GM19035 (cell line): ENCODE results near the gene MOSPD3.

Source experiments
- ATAC-seq: cut with Tn5 transposase; IDR thresholded peaks from one replicate; pipeline ENCODE4 v1.9.1; 2021; ENCODE audit not compliant: unreplicated experiment

The MOSPD3 gene

DNA sequence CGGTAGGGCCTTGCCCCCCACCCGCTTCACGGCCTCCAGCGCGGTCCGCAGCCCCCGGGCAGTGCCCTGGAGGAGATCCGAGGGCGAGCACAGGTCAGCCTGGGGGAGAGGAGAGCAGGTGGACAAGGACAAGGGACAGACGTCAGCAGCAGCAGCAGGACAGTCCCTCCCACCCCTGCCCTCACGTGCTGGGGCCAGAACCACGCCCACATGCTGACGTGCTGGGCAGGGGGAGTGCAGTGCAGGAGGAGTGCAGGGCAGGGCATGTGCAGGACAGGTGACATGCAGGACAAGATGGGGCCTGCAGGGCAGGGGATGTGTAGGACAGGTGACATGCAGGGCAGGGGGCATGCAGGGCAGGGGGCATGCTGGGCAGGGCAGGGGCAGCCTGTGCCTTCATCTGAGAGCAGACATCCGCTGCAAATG, 37.1 kb upstream of the MOSPD3 start:
- ATAC-seq, result no peak

GRCh38 chr7:100575746-100576383, 36.5 kb upstream of the MOSPD3 start:
- no peak for ATAC-seq

DNA sequence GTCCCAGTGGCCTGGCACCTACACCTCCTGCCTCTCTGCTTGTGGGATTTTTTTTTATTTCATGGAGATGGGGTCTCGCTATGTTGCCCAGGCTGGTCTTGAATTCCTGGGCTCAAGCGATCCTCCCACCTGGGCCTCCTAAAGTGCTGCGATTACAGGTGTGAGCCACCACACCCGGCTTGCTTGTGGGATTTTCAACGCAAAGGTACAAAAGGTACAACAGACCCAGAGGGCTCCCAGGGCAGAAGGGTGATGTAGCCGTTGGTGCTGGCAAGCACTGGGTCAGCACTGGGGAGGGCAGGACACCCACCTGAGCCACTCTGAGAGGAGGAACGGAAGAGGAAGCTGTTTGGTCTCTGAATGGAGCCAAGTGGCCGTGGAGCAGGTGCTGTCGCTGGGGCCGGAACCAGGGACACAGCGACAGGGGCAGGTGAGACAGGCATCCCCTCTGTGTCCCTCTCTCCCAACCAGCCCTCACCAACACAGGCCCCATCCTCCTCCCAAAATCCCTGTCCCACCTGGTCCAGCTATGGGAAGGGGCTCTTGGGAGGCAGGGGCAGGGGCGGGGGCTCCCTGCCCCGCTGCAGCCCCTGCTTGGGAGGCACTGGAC, 35.9 kb upstream of the MOSPD3 start:
- ATAC-seq, result no peak

DNA sequence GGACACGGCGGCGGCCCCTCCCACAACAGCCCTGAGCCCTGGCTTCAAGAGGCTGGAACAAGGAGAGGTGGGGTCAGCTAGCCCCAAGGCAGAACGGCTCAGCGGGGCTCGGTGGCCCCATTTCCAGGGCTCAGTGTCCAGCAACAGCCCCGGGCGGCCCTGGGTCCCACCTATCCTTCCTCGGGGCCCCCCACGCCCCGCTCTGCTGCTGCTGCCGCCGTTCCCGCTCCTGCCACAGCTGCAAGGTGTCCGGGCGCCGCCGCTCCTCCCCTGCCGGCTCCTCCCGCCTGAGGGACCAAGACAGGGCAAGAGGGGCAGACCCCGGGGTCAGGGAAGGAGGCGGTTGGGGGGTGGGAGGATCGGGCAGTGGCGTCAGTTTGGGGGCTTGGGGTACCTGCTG, 35.2 kb upstream of the MOSPD3 start:
- ATAC-seq, result no peak

- no peak for ATAC-seq
These were observed 34.8 kb upstream of the MOSPD3 start for GRCh38 chr7:100577507-100577906.

DNA sequence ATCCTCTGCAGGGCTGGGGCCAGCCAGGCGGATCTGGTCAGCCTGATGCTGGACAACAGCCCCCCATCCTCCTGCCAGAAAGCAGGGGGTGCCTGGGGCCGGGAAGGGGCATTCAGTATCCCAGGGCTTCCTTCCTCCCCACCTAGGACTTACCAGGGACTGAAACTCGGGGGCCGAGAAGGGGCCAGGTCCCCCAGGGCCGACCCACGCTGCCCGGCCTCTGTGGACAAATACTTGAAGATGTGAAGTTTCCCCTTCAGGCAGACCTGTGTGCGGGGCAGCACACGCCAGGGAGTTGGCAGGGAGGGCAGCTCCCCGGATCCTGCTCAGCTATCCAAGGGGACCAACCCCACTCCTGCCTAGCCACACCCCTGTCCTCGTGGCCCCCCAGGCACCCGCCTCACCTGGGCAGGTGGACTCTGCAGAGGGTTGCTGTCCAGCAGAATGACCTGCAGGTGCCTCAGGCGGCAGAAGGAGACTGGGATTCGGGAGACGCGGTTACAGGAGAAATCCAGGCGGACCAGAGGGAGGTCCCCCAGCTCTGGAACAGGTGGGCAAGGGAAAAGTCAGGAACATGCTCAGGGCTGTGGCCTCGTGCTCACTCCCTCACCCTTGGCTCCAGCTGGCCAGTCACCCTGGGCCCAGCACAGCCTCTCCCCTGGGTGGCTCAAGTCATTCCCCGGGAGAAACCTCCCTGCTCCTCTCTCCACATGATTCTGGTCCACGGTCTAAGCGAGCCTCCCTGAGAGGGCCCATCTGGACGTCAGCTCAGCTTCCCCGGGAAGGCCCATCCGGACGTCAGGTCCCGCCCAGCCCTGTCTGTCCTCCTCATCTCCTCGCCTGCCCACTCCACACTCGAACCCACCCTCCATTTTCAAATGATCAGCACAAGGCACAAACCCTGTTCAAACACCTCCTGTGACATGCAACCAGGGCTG, 33.8 kb upstream of the MOSPD3 start:
- no peak for ATAC-seq

GRCh38 chr7:100580466-100581283, 31.7 kb upstream of the MOSPD3 start:
- no peak for ATAC-seq

DNA sequence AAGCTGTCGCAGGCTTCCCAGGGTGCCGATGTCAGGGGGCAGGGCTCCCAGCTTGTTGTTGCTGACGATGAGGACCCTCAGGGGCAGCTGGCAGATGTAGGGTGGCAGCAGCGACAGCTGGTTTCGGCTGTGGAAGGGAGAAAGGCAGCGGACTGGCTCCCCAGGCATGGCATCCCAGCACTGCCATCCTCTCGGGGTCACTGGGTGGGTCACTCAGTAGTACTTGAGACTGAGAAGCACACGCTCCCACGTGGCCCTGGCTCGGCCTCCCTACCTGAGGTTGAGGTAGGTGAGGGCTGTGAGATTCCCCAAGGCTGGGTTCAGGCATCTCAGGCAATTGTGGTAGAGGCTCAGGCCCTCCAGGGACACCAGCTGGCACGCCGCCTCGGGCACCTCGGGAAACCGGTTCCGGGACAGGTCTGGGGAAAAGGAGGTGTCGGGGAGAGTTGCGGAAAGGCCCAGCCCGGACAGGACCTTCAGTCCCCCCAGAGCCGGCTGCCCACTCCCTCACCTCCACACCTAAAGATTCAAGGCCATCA, 30.2 kb upstream of the MOSPD3 start:
- ATAC-seq, result no peak

GRCh38 chr7:100582650-100583049, 29.7 kb upstream of the MOSPD3 start:
- ATAC-seq, result no peak

DNA sequence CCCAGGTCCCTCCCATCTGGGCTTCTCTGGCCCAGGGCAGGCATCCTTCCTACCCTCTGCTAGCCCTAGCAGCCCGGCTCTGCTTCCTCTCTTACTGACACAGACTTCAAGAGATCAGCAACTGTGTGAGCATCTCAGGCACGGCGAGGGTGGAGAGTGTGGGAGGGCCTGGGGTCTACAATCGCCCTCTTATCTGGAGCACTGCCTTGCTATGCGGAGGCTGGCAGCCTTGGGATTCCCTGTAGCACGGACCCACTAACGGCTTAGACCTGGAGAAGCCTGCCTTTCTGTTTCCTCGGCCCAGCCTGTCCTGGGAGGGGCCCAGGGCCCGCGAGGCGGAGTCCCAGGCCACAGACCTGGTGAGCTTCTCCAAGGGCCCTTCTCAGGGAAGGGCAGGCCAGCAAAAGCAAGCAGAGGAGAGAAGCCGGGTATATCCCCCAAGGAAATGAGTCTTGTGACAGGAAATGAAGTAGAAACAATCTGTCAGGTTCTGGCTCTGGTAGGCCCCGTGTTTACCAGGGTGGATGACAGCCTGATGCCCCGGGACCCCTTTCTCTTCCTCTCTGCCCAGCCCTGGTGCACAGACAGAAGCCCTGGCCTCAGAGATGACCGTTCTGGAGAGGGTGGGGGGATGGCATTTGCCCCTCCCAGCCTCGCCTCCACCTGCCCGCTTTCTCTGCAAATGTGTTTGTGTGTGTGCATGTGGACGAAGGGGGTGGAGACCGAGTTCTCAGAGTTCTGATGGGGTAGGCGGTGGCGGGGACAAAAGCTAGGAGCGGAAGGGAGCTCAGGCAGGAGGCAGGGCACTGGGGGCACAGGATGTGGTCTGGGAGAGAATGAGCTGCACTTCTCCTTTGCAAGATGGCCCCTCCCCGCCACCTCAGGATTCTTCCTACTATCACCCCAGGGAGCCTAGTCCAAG, 28.9 kb upstream of the MOSPD3 start:
- no peak for ATAC-seq

- ATAC-seq, result no peak
These were observed 28.2 kb upstream of the MOSPD3 start for GRCh38 chr7:100584054-100584682.

DNA sequence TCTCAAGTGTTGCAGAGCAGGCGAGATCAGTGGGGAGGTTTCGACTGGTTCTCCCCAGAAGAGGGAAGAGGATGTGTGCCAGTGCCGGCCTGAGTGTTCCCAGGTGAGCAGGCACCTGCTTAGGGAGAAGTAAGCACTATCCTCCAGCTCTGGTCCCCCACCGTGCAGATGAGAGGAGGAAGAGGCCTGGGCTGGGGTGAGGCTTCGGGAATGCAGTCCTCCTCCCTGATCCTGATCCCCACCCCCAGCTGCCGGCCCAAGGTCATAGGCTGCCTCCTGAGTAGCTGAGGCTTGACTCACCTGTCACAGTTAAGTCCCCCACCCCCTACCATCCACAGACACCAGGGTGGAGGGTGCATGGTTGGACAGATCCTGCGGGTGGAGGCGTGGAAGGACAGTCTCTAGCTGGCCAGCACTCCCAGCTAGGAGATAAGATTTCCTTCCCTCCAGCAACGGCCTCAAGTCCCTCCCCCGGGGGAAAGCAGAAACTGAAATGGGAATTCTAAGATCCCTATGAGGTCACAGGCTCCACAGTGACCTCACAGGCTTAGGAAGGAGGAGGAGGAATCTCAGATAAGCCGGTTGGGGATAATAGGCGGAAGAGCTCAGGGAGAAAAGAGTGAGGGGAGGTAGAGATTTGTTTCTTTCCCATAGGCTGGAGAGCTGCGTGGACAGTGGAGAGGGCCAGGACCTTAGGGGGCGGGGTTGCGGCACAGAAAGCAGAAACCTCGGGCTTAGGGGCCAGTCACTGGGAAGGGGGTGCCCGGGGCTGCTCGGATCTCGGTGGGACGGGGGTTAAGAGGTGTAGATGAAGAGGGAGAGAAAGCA, 27.4 kb upstream of the MOSPD3 start:
- ATAC-seq, result no peak

DNA sequence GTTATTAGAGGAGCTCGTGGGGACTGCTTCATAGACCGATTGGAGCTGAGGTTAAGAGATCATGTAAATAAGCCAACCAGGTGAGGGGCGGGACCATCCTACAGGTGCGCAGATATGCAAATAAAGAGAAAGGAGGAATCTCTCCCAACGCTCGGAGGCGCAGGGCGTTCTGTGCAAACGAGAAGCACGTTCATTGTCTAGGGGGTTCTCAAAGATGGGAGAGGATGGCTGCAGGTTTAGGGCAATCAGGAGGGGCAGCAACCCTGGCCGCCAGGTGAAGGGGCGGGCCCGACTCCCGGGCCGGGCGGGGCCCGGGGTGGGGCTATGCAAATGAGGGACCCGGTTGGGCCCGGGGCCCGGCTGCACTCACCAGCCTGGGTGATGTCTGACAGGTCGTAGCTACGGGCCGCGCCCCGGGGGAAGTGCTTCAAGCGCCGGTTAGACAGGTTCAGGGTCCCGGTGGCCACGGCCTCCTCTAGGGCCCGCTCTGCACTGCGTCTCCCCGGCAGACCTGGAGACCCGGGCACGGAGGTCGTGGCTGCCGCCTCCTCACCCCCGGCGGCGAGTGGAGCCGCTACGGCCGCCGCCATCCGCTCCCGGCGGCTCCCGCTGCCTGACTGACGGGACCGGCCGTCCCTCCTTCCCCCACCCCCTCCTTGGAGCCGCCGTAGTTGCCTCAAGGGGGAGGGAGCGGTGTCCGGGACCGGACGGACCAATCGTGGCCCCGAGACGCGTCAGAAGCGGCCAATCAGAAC, 26.7 kb upstream of the MOSPD3 start, which contains the start of gene LRCH4:
LRCH4 (minus strand) TSS at position 619 of the 755 bp plus-strand sequence; CDS start at position 590, 29 bp downstream.
- peak; percentile 30 for ATAC-seq

DNA sequence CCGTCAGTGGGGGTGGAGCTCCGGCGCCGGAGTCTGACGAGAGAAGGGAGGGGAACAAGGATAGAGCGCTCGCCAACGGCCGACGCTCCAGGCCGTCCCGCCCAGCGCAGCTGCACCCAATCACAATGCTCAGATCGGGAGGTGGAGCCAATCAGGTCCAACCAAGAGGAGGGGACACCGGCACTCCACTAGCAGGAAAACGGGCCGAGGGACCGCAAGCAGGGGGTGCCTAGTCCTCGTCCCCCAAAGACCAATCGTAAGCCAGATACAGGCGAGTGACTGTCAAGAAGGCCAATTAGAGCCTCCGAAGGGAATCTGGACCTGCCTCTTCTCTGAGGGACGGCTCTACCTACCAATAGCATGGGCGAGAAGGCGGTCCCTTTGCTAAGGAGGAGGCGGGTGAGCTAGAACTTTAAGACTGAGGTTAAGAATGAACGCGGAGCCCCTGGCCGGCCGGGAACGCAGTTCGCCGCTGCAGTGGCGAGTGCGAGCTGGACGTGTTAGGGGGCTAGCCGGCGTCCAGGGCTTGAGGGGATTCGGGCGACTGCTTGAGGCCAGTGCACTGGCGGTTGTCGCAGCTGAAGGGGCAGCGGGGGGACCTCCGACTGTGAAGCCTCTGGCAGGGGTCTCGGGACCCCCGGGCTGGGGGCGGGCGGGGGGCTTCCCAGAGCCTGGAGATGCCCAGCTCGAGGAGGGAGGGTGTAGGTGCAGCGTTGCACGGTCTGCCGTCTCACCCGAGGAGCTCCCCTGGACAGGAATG, 25.9 kb upstream of the MOSPD3 start, which contains the start of gene FBXO24:
FBXO24 (plus strand) TSS at position 63 of the 760 bp plus-strand sequence; CDS start at position 361, 298 bp downstream.
- peak; percentile 84 for ATAC-seq

DNA sequence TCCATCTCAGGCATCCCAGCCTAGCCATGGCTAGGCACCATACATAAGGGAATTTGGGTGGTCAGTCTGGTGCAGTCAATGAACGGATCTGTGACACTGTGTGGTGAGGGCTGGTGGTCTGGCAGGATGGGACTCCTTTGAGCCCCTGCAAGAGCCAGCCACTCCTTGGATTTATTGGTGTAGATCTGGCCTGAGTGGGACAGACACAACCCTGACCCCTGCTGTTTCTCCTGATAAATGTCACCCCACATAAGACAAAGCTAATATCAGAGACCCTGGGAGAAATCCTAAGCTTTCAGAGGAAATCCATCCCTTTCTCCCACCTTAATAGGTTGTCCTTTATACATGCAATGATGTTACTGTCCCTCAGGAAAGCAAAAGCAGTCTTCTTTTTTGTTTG, 23.9 kb upstream of the MOSPD3 start:
- ATAC-seq, result no peak

GRCh38 chr7:100589341-100589947, 22.9 kb upstream of the MOSPD3 start:
- no peak for ATAC-seq
